PC-3 (cell line): ENCODE data around the gene PTPN21. TPM values are rescaled to one million over a fixed set of nuclear protein-coding genes. Genes with fewer than 3 reads are reported as not detected.

ENCODE experiments used
- ATAC-seq: fragments of 200-7000 bp; cut with Tn5 transposase; 2 replicates; pipeline ENCODE4 v1.9.1; 2020; ENCODE audit warnings: mild to moderate bottlenecking, moderate library complexity
- BruUV-seq: library from RNA; stranded (reverse); fragments of 400-500 nt; replicated peaks from 2 replicates; lab custom pipeline; 2021; lab: Mats Ljungman, UMichigan
- CTCF ChIA-PET: fragments of 300-600 bp; sonication (Branson Sonifier 250); formaldehyde crosslinking; loops from one replicate; lab custom pipeline; 2022; ENCODE audit warnings: antibody characterized with exemption; lab: Charles Lee
- POLR2A ChIA-PET: fragments of 300-600 bp; sonication (Branson Sonifier 250); formaldehyde crosslinking; loops from one replicate; lab custom pipeline; 2022; ENCODE audit warnings: antibody characterized with exemption; ENCODE audit not compliant: unreplicated experiment; lab: Charles Lee
- DNase-seq: peaks from one replicate; pipeline ENCODE4 v3.0.0-alpha.2; 2015
- H2AFZ ChIP-seq: fragments of 300-600 bp; sonication (generic); 2 replicates; pipeline ENCODE4 v1.6.0; 2016; ENCODE audit warnings: antibody characterized with exemption, low read length
- H3F3A ChIP-seq: fragments of 300-600 bp; sonication (generic); one replicate; pipeline ENCODE4 v1.6.0; 2017; ENCODE audit warnings: antibody characterized with exemption, low read length, control low read depth, mild to moderate bottlenecking; ENCODE audit not compliant: unreplicated experiment
- H3K27ac ChIP-seq: fragments of 300-600 bp; sonication (generic); 2 replicates; pipeline ENCODE4 v1.5.1; 2016; ENCODE audit warnings: mild to moderate bottlenecking, low read length
- H3K27me3 ChIP-seq: fragments of 300-600 bp; sonication (generic); 2 replicates; pipeline ENCODE4 v1.6.1; 2016; ENCODE audit warnings: low read length, mixed read lengths
- H3K36me3 ChIP-seq: fragments of 300-600 bp; sonication (generic); 2 replicates; pipeline ENCODE4 v1.6.1; 2016; ENCODE audit warnings: low read depth, mixed run types, low read length, mixed read lengths
- H3K4me1 ChIP-seq: fragments of 300-600 bp; sonication (generic); 2 replicates; pipeline ENCODE4 v1.5.1; 2016; ENCODE audit warnings: low read length; ENCODE audit not compliant: insufficient read depth
- H3K4me2 ChIP-seq: fragments of 300-600 bp; sonication (generic); 2 replicates; pipeline ENCODE4 v1.6.0; 2016; ENCODE audit warnings: low read length
- H3K4me3 ChIP-seq: fragments of 300-600 bp; sonication (generic); 2 replicates; pipeline ENCODE4 v1.5.1; 2016; ENCODE audit warnings: mild to moderate bottlenecking, low read length, mixed read lengths
- H3K79me2 ChIP-seq: fragments of 300-600 bp; sonication (generic); 2 replicates; pipeline ENCODE4 v1.6.1; 2017; ENCODE audit warnings: low read length, mixed read lengths
- H3K9ac ChIP-seq: fragments of 300-600 bp; sonication (generic); 2 replicates; pipeline ENCODE4 v1.6.0; 2016; ENCODE audit warnings: mild to moderate bottlenecking, low read length
- H3K9me2 ChIP-seq: fragments of 300-600 bp; sonication (generic); replicated peaks from 2 replicates; pipeline ENCODE4 v1.6.1; 2016; ENCODE audit warnings: mixed run types, low read length, mixed read lengths
- H3K9me3 ChIP-seq: fragments of 300-600 bp; sonication (generic); 2 replicates; pipeline ENCODE4 v1.6.1; 2016; ENCODE audit warnings: low read length, mixed read lengths
- H4K20me1 ChIP-seq: fragments of 300-600 bp; sonication (generic); 2 replicates; pipeline ENCODE4 v1.6.1; 2016; ENCODE audit warnings: low read length, mixed read lengths
- CTCF ChIP-seq: fragments of 300-600 bp; sonication (generic); conservative IDR thresholded peaks from 2 replicates; pipeline ENCODE4 v1.5.1; 2017; ENCODE audit warnings: antibody characterized with exemption, low read depth, mild to moderate bottlenecking, low read length
- EZH2 ChIP-seq: fragments of 300-600 bp; sonication (generic); IDR thresholded peaks from one replicate; pipeline ENCODE4 v1.6.1; 2017; ENCODE audit warnings: antibody characterized with exemption, mild to moderate bottlenecking, low read length; ENCODE audit not compliant: unreplicated experiment
- EZH2phosphoT487 ChIP-seq: fragments of 300-600 bp; sonication (generic); IDR thresholded peaks from 2 replicates; pipeline ENCODE4 v1.6.1; 2018; ENCODE audit warnings: mild to moderate bottlenecking, antibody characterized with exemption, low read length, borderline replicate concordance
- intact Hi-C: fragments of 100-400 bp; cut with micrococcal nuclease; formaldehyde crosslinking; loops from 2 replicates; pipeline ENCODE4 v1.9.0; 2023
- total RNA-seq: library from RNA; depleted of rRNA; stranded (reverse); fragments of >200 nt; gene quantifications from 2 replicates; pipeline ENCODE4 v1.2.3, GENCODE V29; 2014

Gene PTPN21
- total RNA-seq, 1 experiment from 2014 or later: 6.3 TPM

GRCh38 chr14:88562532-88562830, 7.7 kb upstream of the PTPN21 start:
- peaks cover 39% of the 10 kb centered on the region for H3K79me2 ChIP-seq
- H3K36me3 ChIP-seq: peaks cover 3% of the 10 kb centered on the region; the same call in 1 of the 2 replicates
- H3K4me2 ChIP-seq: peak overlapping the region; percentile 90
- H3K4me1 ChIP-seq: peaks cover 12% of the 10 kb centered on the region
- H3K9ac ChIP-seq: peak overlapping the region; percentile 93
- H4K20me1 ChIP-seq: 0 out of 2 replicates have a peak, but pooled peaks cover 11% of the 10 kb centered on the region
- H3K27ac ChIP-seq: no peak overlapping the region
- ChIA-PET POLR2A (no interaction called here), CTCF (no interaction called here)
- no peak for TF ChIP-seq EZH2
- no peak for TF ChIP-seq CTCF
- TF ChIP-seq EZH2phosphoT487: no peak
- H3F3A ChIP-seq: no peaks in the 10 kb centered on the region
- H3K9me3 ChIP-seq: no peaks in the 10 kb centered on the region
- no peak for ATAC-seq
- intact Hi-C loops: loop anchor here (5.0 kb wide), 2 partner anchors 305 to 1395 kb away; partner anchors contain the start of gene TDP1
- H3K9me2 ChIP-seq: no peaks in the 10 kb centered on the region
- H2AFZ ChIP-seq: peak overlapping the region; percentile 95
- BruUV-seq: no TSS peak
- no peaks in the 10 kb centered on the region for H3K27me3 ChIP-seq
- no peak for DNase-seq
- H3K4me3 ChIP-seq: peak overlapping the region; percentile 74

DNA sequence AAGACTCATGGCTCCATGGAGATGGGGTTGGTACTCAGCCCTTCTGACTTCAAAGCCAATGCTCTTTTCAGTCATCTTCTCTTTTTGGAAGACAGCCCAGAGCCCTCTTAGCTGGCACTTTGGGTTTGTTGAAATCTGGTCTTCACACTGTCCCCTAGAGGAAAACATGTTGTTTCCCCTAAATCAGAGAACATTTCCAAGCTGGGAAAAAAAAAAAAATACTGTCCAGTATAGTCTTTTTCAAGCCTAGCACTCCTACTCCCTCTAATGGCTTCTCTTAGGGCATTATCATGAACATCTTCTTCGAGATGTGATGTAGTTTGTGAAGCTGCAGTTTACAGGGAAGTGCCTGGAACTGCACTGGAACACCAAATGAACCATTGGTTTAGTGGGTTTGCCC, 5.0 kb upstream of the PTPN21 start:
- POLR2A ChIA-PET: interaction anchor here (0.6 kb wide), 2 partner anchors 38 to 130 kb away, joined by 3 read pairs; no protein-coding TSS in a partner anchor
- H3F3A ChIP-seq: no peaks in the 10 kb centered on the region
- CTCF ChIA-PET: interaction anchor here (0.6 to 1.4 kb wide), 12 partner anchors 16 to 1742 kb away, joined by 3 to 9 read pairs (median 5); no protein-coding TSS in a partner anchor
- 0 out of 2 replicates have a peak overlapping the region, but pooled peaks have one; percentile 36 for H2AFZ ChIP-seq
- peak; percentile 67 for TF ChIP-seq CTCF
- no peak for TF ChIP-seq EZH2
- no peak for TF ChIP-seq EZH2phosphoT487
- peaks cover 24% of the 10 kb centered on the region for H3K79me2 ChIP-seq
- no peak overlapping the region for H3K9ac ChIP-seq
- no peak overlapping the region for H3K27ac ChIP-seq
- intact Hi-C loops: loop anchor here (1.0 to 5.0 kb wide), 6 partner anchors 68 to 1397 kb away; partner anchors contain the start of genes SPATA7 and TDP1
- no peak overlapping the region for H3K4me3 ChIP-seq
- no peaks in the 10 kb centered on the region for H3K36me3 ChIP-seq
- 0 out of 2 replicates have a peak, but pooled peaks cover 11% of the 10 kb centered on the region for H4K20me1 ChIP-seq
- ATAC-seq: peak; percentile 21
- no peak overlapping the region for H3K4me2 ChIP-seq
- H3K9me3 ChIP-seq: no peaks in the 10 kb centered on the region
- no peaks in the 10 kb centered on the region for H3K27me3 ChIP-seq
- H3K4me1 ChIP-seq: peaks cover 20% of the 10 kb centered on the region
- BruUV-seq: no TSS peak
- no peaks in the 10 kb centered on the region for H3K9me2 ChIP-seq
- peak; percentile 63 for DNase-seq

DNA sequence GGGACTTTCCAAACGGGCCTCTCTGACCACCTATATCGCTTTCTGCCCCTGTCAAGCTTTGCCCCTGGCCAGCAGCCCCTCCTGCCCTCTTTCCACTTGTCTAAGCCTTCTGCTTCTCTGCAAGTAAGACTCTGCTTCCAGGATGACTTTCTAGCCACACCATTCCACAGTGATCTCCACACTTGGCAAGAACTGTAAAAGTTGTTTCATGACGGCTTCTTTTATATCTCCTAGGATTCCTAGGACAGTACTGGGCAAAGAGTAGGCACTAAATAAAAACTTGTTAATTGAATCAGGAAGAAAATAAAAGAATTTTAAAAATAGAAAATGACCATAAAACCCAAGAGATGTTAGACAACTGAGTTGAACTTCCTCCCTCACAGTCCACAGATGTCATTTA, 1.8 kb upstream of the PTPN21 start:
- ATAC-seq (no peak), DNase-seq (no peak)
- H3F3A ChIP-seq: no peaks in the 10 kb centered on the region
- intact Hi-C loops: no loop called here
- no peak overlapping the region for H3K9ac ChIP-seq
- H3K27ac ChIP-seq: no peak overlapping the region
- no peaks in the 10 kb centered on the region for H3K9me3 ChIP-seq
- H3K9me2 ChIP-seq: no peaks in the 10 kb centered on the region
- ChIA-PET POLR2A (no interaction called here), CTCF (no interaction called here)
- H4K20me1 ChIP-seq: no peaks in the 10 kb centered on the region
- no peaks in the 10 kb centered on the region for H3K36me3 ChIP-seq
- no peaks in the 10 kb centered on the region for H3K27me3 ChIP-seq
- H3K4me3 ChIP-seq: no peak overlapping the region
- peaks cover 18% of the 10 kb centered on the region for H3K4me1 ChIP-seq
- no peak overlapping the region for H3K4me2 ChIP-seq
- TF ChIP-seq EZH2phosphoT487 (no peak), EZH2 (no peak), CTCF (no peak)
- no peak overlapping the region for H2AFZ ChIP-seq
- BruUV-seq: no TSS peak
- H3K79me2 ChIP-seq: peaks cover 27% of the 10 kb centered on the region
